ENCODE measurements around the gene HSPB8.

Gene HSPB8

GRCh38 chr12:119178544-119179334, at the start of gene HSPB8:
TSS of gene HSPB8 (plus strand) at chr12:119178931. CDS start at chr12:119179313, 382 bp downstream.
- DNase-seq = no peak

- DNase-seq = no peak
Observed at GRCh38 chr12:119129827-119130434, 48.8 kb upstream of the HSPB8 start.

GRCh38 chr12:119130523-119130922, 48.2 kb upstream of the HSPB8 start:
- DNase-seq = no peak

GRCh38 chr12:119134284-119135072, 44.3 kb upstream of the HSPB8 start:
- DNase-seq = no peak

- DNase-seq = no peak
Observed at GRCh38 chr12:119136811-119137410, 41.8 kb upstream of the HSPB8 start.

GRCh38 chr12:119139448-119139847, 39.3 kb upstream of the HSPB8 start:
- no peak for DNase-seq

GRCh38 chr12:119145367-119145766, 33.4 kb upstream of the HSPB8 start:
- no peak for DNase-seq

GRCh38 chr12:119147847-119148448, 30.8 kb upstream of the HSPB8 start:
- DNase-seq = no peak

- DNase-seq = no peak
Observed at GRCh38 chr12:119149270-119149669, 29.5 kb upstream of the HSPB8 start.

GRCh38 chr12:119151445-119152026, 27.2 kb upstream of the HSPB8 start:
- DNase-seq = no peak

- no peak for DNase-seq
Observed at GRCh38 chr12:119153477-119154434, 25.0 kb upstream of the HSPB8 start.

GRCh38 chr12:119154435-119154818, 24.3 kb upstream of the HSPB8 start:
- no peak for DNase-seq

- DNase-seq = no peak
Observed at GRCh38 chr12:119156401-119157044, 22.2 kb upstream of the HSPB8 start.

- no peak for DNase-seq
Observed at GRCh38 chr12:119157528-119157927, 21.2 kb upstream of the HSPB8 start.

- no peak for DNase-seq
Observed at GRCh38 chr12:119157978-119158377, 20.8 kb upstream of the HSPB8 start.

- DNase-seq = no peak
Observed at GRCh38 chr12:119158402-119158801, 20.3 kb upstream of the HSPB8 start.

GRCh38 chr12:119159844-119160243, 18.9 kb upstream of the HSPB8 start:
- DNase-seq = no peak

GRCh38 chr12:119167902-119168301, 10.8 kb upstream of the HSPB8 start:
- DNase-seq = no peak

GRCh38 chr12:119168721-119169120, 10.0 kb upstream of the HSPB8 start:
- no peak for DNase-seq

GRCh38 chr12:119169150-119169549, 9.6 kb upstream of the HSPB8 start:
- DNase-seq = no peak

GRCh38 chr12:119171291-119171690, 7.4 kb upstream of the HSPB8 start:
- no peak for DNase-seq

Data from GF-D8 (cell line).